GM21515 (cell line): ENCODE measurements around the gene VARS1.

Experiments
- ATAC-seq: cut with Tn5 transposase; IDR thresholded peaks from one replicate; pipeline ENCODE4 v1.9.1; 2021; ENCODE audit not compliant: unreplicated experiment

VARS1 gene

GRCh38 chr6:31775633-31776484, 19.7 kb downstream of the VARS1 start:
- ATAC-seq = no peak

GRCh38 chr6:31775184-31775583, 20.4 kb downstream of the VARS1 start:
- no peak for ATAC-seq

GRCh38 chr6:31771992-31772358, 23.6 kb downstream of the VARS1 start:
- no peak for ATAC-seq

- ATAC-seq = no peak
Measured at GRCh38 chr6:31770860-31771259, 24.7 kb downstream of the VARS1 start.

- ATAC-seq = no peak
Measured at GRCh38 chr6:31769684-31770371, 25.7 kb downstream of the VARS1 start.

GRCh38 chr6:31768363-31769257, 26.9 kb downstream of the VARS1 start:
- ATAC-seq = no peak

- no peak for ATAC-seq
Measured at GRCh38 chr6:31767096-31767645, 28.4 kb downstream of the VARS1 start.

- ATAC-seq = no peak
Measured at GRCh38 chr6:31765910-31766794, 29.4 kb downstream of the VARS1 start.

- no peak for ATAC-seq
Measured at GRCh38 chr6:31765559-31765909, 30.0 kb downstream of the VARS1 start.

GRCh38 chr6:31764198-31764597, 31.4 kb downstream of the VARS1 start:
- no peak for ATAC-seq

- ATAC-seq = no peak
Measured at GRCh38 chr6:31763619-31763940, 32.0 kb downstream of the VARS1 start.

- no peak for ATAC-seq
Measured at GRCh38 chr6:31762878-31763618, 32.5 kb downstream of the VARS1 start.

GRCh38 chr6:31762356-31762755, 33.2 kb downstream of the VARS1 start, which contains the start of gene SAPCD1:
Gene SAPCD1 (plus strand): TSS chr6:31762656. CDS start chr6:31763055, 399 bp downstream.
- no peak for ATAC-seq

- no peak for ATAC-seq
Measured at GRCh38 chr6:31761343-31761742, 34.2 kb downstream of the VARS1 start.

GRCh38 chr6:31760790-31761189, 34.8 kb downstream of the VARS1 start:
- no peak for ATAC-seq

- ATAC-seq = no peak
Measured at GRCh38 chr6:31758281-31758680, 37.3 kb downstream of the VARS1 start.

- no peak for ATAC-seq
Measured at GRCh38 chr6:31752739-31753319, 42.7 kb downstream of the VARS1 start.

GRCh38 chr6:31750411-31751022, 45.0 kb downstream of the VARS1 start:
- no peak for ATAC-seq
